CD4-positive, CD25-positive, alpha-beta regulatory T cell (primary cell): ENCODE measurements around the gene TAL1. TPM values are rescaled to one million over a fixed set of nuclear protein-coding genes. Genes with fewer than 3 reads are reported as not detected.

Experiments
- polyA plus RNA-seq, 4 donors: library from polyadenylated mRNA; unstranded; fragments of 300-500 nt; fragmentation: Illumina TruSeq; gene quantifications; one replicate each; pipeline ENCODE4 v1.2.3, GENCODE V29; 2021
- total RNA-seq: library from RNA; stranded (reverse); gene quantifications from one replicate; pipeline ENCODE4 v1.2.3, GENCODE V29; 2022

The TAL1 gene
- total and polyA plus RNA-seq, 5 donors from 2014 or later = 4.4 TPM; not detected in 4

Other genes starting within 250 kb of the TAL1 start
- not detected for gene CYP4X1, start 208.6 kb downstream of the TAL1 start, total RNA-seq
- not detected for gene CYP4X1, start 208.6 kb downstream of the TAL1 start, polyA plus RNA-seq
- gene CYP4Z1, start 165.0 kb downstream of the TAL1 start, total RNA-seq = not detected
- gene CYP4Z1, start 165.0 kb downstream of the TAL1 start, polyA plus RNA-seq = not detected
- gene CYP4A22, start 94.8 kb downstream of the TAL1 start, total RNA-seq = not detected
- gene CYP4A22, start 94.8 kb downstream of the TAL1 start, polyA plus RNA-seq = not detected
- gene PDZK1IP1, start 42.2 kb downstream of the TAL1 start, total RNA-seq = 0.94 TPM
- not detected for gene PDZK1IP1, start 42.2 kb downstream of the TAL1 start, polyA plus RNA-seq
- gene STIL, start 81.9 kb upstream of the TAL1 start, total RNA-seq = 5.1 TPM
- 1 to 10 TPM in 1 of 4 donors, under 1 TPM in 3; 0.64 to 1.8 (median 0.92) TPM for gene STIL, start 81.9 kb upstream of the TAL1 start, polyA plus RNA-seq
- gene CMPK1, start 101.6 kb upstream of the TAL1 start, total RNA-seq = 94.4 TPM
- gene CMPK1, start 101.6 kb upstream of the TAL1 start, polyA plus RNA-seq = 100 to 1,000 TPM; 140 to 156 (median 148) TPM
- gene FOXE3, start 184.1 kb upstream of the TAL1 start, total RNA-seq = not detected
- gene FOXE3, start 184.1 kb upstream of the TAL1 start, polyA plus RNA-seq = not detected
- gene FOXD2, start 205.8 kb upstream of the TAL1 start, total RNA-seq = 0.74 TPM
- under 1 TPM; 0.10 to 0.37 (median 0.20) TPM for gene FOXD2, start 205.8 kb upstream of the TAL1 start, polyA plus RNA-seq